GM19025 (cell line): ENCODE results near the gene LIME1.

Experiments used
- ATAC-seq: cut with Tn5 transposase; IDR thresholded peaks from one replicate; pipeline ENCODE4 v1.9.1; 2021; ENCODE audit warnings: mild to moderate bottlenecking, low read depth, moderate library complexity; ENCODE audit not compliant: unreplicated experiment

Gene LIME1

GRCh38 chr20:63747622-63748069, 11.2 kb downstream of the LIME1 start:
- no peak for ATAC-seq

- ATAC-seq, result no peak
Observed at GRCh38 chr20:63748070-63748933, 11.8 kb downstream of the LIME1 start.

- ATAC-seq, result no peak
Observed at GRCh38 chr20:63748934-63749270, 12.4 kb downstream of the LIME1 start.

GRCh38 chr20:63749597-63750508, 13.4 kb downstream of the LIME1 start:
- no peak for ATAC-seq

GRCh38 chr20:63750807-63751470, 14.5 kb downstream of the LIME1 start:
- no peak for ATAC-seq

- ATAC-seq, result no peak
Observed at GRCh38 chr20:63751471-63752271, 15.2 kb downstream of the LIME1 start.

- no peak for ATAC-seq
Observed at GRCh38 chr20:63752411-63753101, 16.1 kb downstream of the LIME1 start.

GRCh38 chr20:63753381-63753780, 16.9 kb downstream of the LIME1 start:
- ATAC-seq, result no peak

GRCh38 chr20:63754008-63754407, 17.5 kb downstream of the LIME1 start:
- no peak for ATAC-seq

GRCh38 chr20:63755933-63756647, 19.6 kb downstream of the LIME1 start:
- ATAC-seq, result no peak

GRCh38 chr20:63756648-63756991, 20.2 kb downstream of the LIME1 start:
- ATAC-seq, result no peak

- no peak for ATAC-seq
Observed at GRCh38 chr20:63758152-63758551, 21.7 kb downstream of the LIME1 start.

GRCh38 chr20:63759377-63759901, 23.0 kb downstream of the LIME1 start:
- no peak for ATAC-seq

GRCh38 chr20:63765082-63765873, 28.8 kb downstream of the LIME1 start:
- no peak for ATAC-seq

GRCh38 chr20:63765902-63766301, 29.4 kb downstream of the LIME1 start:
- no peak for ATAC-seq

GRCh38 chr20:63766695-63767426, 30.4 kb downstream of the LIME1 start:
- no peak for ATAC-seq

GRCh38 chr20:63767456-63767855, 31.0 kb downstream of the LIME1 start:
- ATAC-seq, result no peak
